HUES64 (cell line): ENCODE measurements around the gene GLCE.

Experiments used
- H3K27ac ChIP-seq: 2 replicates; pipeline ENCODE4 v1.7.0; 2013; ENCODE audit warnings: low read depth, low read length, inconsistent platforms
- H3K27me3 ChIP-seq: 2 replicates; pipeline ENCODE4 v1.6.1; 2013; ENCODE audit warnings: mild to moderate bottlenecking, low read length; ENCODE audit not compliant: insufficient read depth
- H3K36me3 ChIP-seq: 2 replicates; pipeline ENCODE4 v1.6.1; 2013; ENCODE audit warnings: mild to moderate bottlenecking, low read length; ENCODE audit not compliant: insufficient read depth
- H3K4me1 ChIP-seq: 2 replicates; pipeline ENCODE4 v1.6.1; 2013; ENCODE audit warnings: mild to moderate bottlenecking, low read length, moderate library complexity; ENCODE audit not compliant: insufficient read depth
- H3K4me3 ChIP-seq: 2 replicates; pipeline ENCODE4 v1.5.1; 2013; ENCODE audit warnings: mild to moderate bottlenecking, low read length, moderate library complexity
- H3K9ac ChIP-seq: 2 replicates; pipeline ENCODE4 v1.6.1; 2013; ENCODE audit warnings: mild to moderate bottlenecking, low read depth, low read length
- H3K9me3 ChIP-seq: 2 replicates; pipeline ENCODE4 v1.6.1; 2013; ENCODE audit warnings: low read depth, low read length; ENCODE audit not compliant: insufficient read depth
- WGBS: fragments of 150-250, 120-280 bp; methylation state at CpG from one replicate; pipeline ENCODE4 v1.1.7; 2013; ENCODE audit warnings: missing lambda C conversion rate; 5-methylcytosine and 5-hydroxymethylcytosine counted together

GLCE gene

GRCh38 chr15:69209661-69210060, 49.2 kb downstream of the GLCE start:
- Histone ChIP-seq H3K27ac (no peak overlapping the region), H3K9ac (no peak overlapping the region), H3K4me3 (no peak overlapping the region), H3K36me3 (no peaks in the 10 kb centered on the region), H3K27me3 (no peaks in the 10 kb centered on the region), H3K4me1 (no peaks in the 10 kb centered on the region), H3K9me3 (no peaks in the 10 kb centered on the region)
- WGBS: 78% methylated on average over 1 of the region's 1 CpG

GRCh38 chr15:69210574-69210973, 50.1 kb downstream of the GLCE start:
- Histone ChIP-seq H3K9me3 (no peaks in the 10 kb centered on the region), H3K9ac (no peak overlapping the region), H3K36me3 (no peaks in the 10 kb centered on the region), H3K4me1 (no peaks in the 10 kb centered on the region), H3K27me3 (no peaks in the 10 kb centered on the region), H3K27ac (no peak overlapping the region), H3K4me3 (no peak overlapping the region)

- Histone ChIP-seq H3K36me3 (no peaks in the 10 kb centered on the region), H3K9ac (no peak overlapping the region), H3K4me1 (no peaks in the 10 kb centered on the region), H3K4me3 (no peak overlapping the region), H3K9me3 (no peaks in the 10 kb centered on the region), H3K27ac (no peak overlapping the region), H3K27me3 (no peaks in the 10 kb centered on the region)
- WGBS: 57% methylated on average over 2 of the region's 3 CpGs
These were observed 53.4 kb downstream of the GLCE start for GRCh38 chr15:69213786-69214185.

- H3K4me1 ChIP-seq: no peaks in the 10 kb centered on the region
- no peak overlapping the region for H3K27ac ChIP-seq
- no peaks in the 10 kb centered on the region for H3K9me3 ChIP-seq
- H3K9ac ChIP-seq: no peak overlapping the region
- no peak overlapping the region for H3K4me3 ChIP-seq
- WGBS: 91% methylated on average over 2 of the region's 2 CpGs
- no peaks in the 10 kb centered on the region for H3K36me3 ChIP-seq
- no peaks in the 10 kb centered on the region for H3K27me3 ChIP-seq
These were observed 55.0 kb downstream of the GLCE start for GRCh38 chr15:69215314-69216035.

GRCh38 chr15:69217381-69217780, 56.9 kb downstream of the GLCE start:
- Histone ChIP-seq H3K9me3 (no peaks in the 10 kb centered on the region), H3K27ac (no peak overlapping the region), H3K36me3 (no peaks in the 10 kb centered on the region), H3K4me3 (no peak overlapping the region), H3K4me1 (no peaks in the 10 kb centered on the region), H3K9ac (no peak overlapping the region), H3K27me3 (no peaks in the 10 kb centered on the region)

GRCh38 chr15:69219690-69220089, 59.3 kb downstream of the GLCE start:
- no peaks in the 10 kb centered on the region for H3K36me3 ChIP-seq
- no peak overlapping the region for H3K4me3 ChIP-seq
- no CpG with 5 or more reads among the region's 1 CpG for WGBS
- peaks cover 8% of the 10 kb centered on the region; the same call in 1 of the 2 replicates for H3K4me1 ChIP-seq
- H3K27ac ChIP-seq: no peak overlapping the region
- no peak overlapping the region for H3K9ac ChIP-seq
- H3K27me3 ChIP-seq: no peaks in the 10 kb centered on the region
- no peaks in the 10 kb centered on the region for H3K9me3 ChIP-seq

GRCh38 chr15:69222002-69222474, 61.6 kb downstream of the GLCE start:
- WGBS: 93% methylated on average over 6 of the region's 6 CpGs
- Histone ChIP-seq H3K9me3 (no peaks in the 10 kb centered on the region), H3K27me3 (no peaks in the 10 kb centered on the region), H3K4me3 (no peak overlapping the region), H3K27ac (no peak overlapping the region), H3K4me1 (peaks cover 9% of the 10 kb centered on the region; the same call in 1 of the 2 replicates), H3K9ac (no peak overlapping the region), H3K36me3 (no peaks in the 10 kb centered on the region)

GRCh38 chr15:69223083-69223813, 62.8 kb downstream of the GLCE start:
- no peaks in the 10 kb centered on the region for H3K27me3 ChIP-seq
- H3K4me3 ChIP-seq: no peak overlapping the region
- no peaks in the 10 kb centered on the region for H3K36me3 ChIP-seq
- peaks cover 9% of the 10 kb centered on the region; the same call in 1 of the 2 replicates for H3K4me1 ChIP-seq
- WGBS: 94% methylated on average over 1 of the region's 4 CpGs
- no peaks in the 10 kb centered on the region for H3K9me3 ChIP-seq
- no peak overlapping the region for H3K9ac ChIP-seq
- no peak overlapping the region for H3K27ac ChIP-seq

- peaks cover 6% of the 10 kb centered on the region; the same call in 1 of the 2 replicates for H3K36me3 ChIP-seq
- H3K4me3 ChIP-seq: no peak overlapping the region
- H3K9me3 ChIP-seq: no peaks in the 10 kb centered on the region
- H3K9ac ChIP-seq: no peak overlapping the region; the same call in 1 of the 2 replicates
- H3K27me3 ChIP-seq: no peaks in the 10 kb centered on the region
- H3K4me1 ChIP-seq: peaks cover 9% of the 10 kb centered on the region; the same call in 1 of the 2 replicates
- 44% methylated on average over 2 of the region's 2 CpGs for WGBS
- no peak overlapping the region; the same call in 1 of the 2 replicates for H3K27ac ChIP-seq
These were observed 63.9 kb downstream of the GLCE start for GRCh38 chr15:69224383-69224782.

- no peaks in the 10 kb centered on the region for H3K27me3 ChIP-seq
- WGBS: 74% methylated on average over 1 of the region's 2 CpGs
These were observed 65.1 kb downstream of the GLCE start for GRCh38 chr15:69225355-69226022.

GRCh38 chr15:69226023-69226355, 65.6 kb downstream of the GLCE start:
- H3K36me3 ChIP-seq: peaks cover 10% of the 10 kb centered on the region; the same call in 1 of the 2 replicates
- no peak overlapping the region for H3K27ac ChIP-seq
- H3K9ac ChIP-seq: no peak overlapping the region
- H3K4me3 ChIP-seq: no peak overlapping the region
- peaks cover 9% of the 10 kb centered on the region; the same call in 1 of the 2 replicates for H3K4me1 ChIP-seq
- no peaks in the 10 kb centered on the region for H3K27me3 ChIP-seq
- WGBS: 67% methylated on average over 2 of the region's 3 CpGs
- no peaks in the 10 kb centered on the region for H3K9me3 ChIP-seq

More at GRCh38 chr15:69225355-69226022, 65.1 kb downstream of the GLCE start:
- peaks cover 10% of the 10 kb centered on the region; the same call in 1 of the 2 replicates for H3K36me3 ChIP-seq
- peaks cover 9% of the 10 kb centered on the region; the same call in 1 of the 2 replicates for H3K4me1 ChIP-seq
- no peaks in the 10 kb centered on the region for H3K9me3 ChIP-seq
- H3K9ac ChIP-seq: no peak overlapping the region
- H3K27ac ChIP-seq: no peak overlapping the region
- no peak overlapping the region for H3K4me3 ChIP-seq
